GM19397 (cell line): ENCODE measurements around the gene PTPRN2.
"Not testable (repeated sequence)": the region's sequence is repeated elsewhere in the genome, so short reads cannot be mapped to it uniquely, and the experiment has no call there.

Experiments
- ATAC-seq: cut with Tn5 transposase; IDR thresholded peaks from one replicate; pipeline ENCODE4 v1.9.1; 2021; ENCODE audit warnings: mild to moderate bottlenecking, moderate library complexity; ENCODE audit not compliant: unreplicated experiment

PTPRN2 gene

GRCh38 chr7:158273756-158274342, 313.8 kb downstream of the PTPRN2 start:
- not testable (repeated sequence) for ATAC-seq

GRCh38 chr7:158273138-158273651, 314.4 kb downstream of the PTPRN2 start:
- no peak for ATAC-seq

GRCh38 chr7:158272509-158273137, 315.0 kb downstream of the PTPRN2 start:
- ATAC-seq = no peak

- ATAC-seq = no peak
Measured at GRCh38 chr7:158272091-158272490, 315.5 kb downstream of the PTPRN2 start.

GRCh38 chr7:158271646-158272045, 316.0 kb downstream of the PTPRN2 start:
- no peak for ATAC-seq

- ATAC-seq = no peak
Measured at GRCh38 chr7:158270856-158271413, 316.7 kb downstream of the PTPRN2 start.

- no peak for ATAC-seq
Measured at GRCh38 chr7:158270106-158270775, 317.4 kb downstream of the PTPRN2 start.

- no peak for ATAC-seq
Measured at GRCh38 chr7:158268816-158269535, 318.6 kb downstream of the PTPRN2 start.

GRCh38 chr7:158267742-158268435, 319.7 kb downstream of the PTPRN2 start:
- ATAC-seq = no peak

- no peak for ATAC-seq
Measured at GRCh38 chr7:158266817-158267741, 320.5 kb downstream of the PTPRN2 start.

- ATAC-seq = no peak
Measured at GRCh38 chr7:158266426-158266816, 321.2 kb downstream of the PTPRN2 start.

- no peak for ATAC-seq
Measured at GRCh38 chr7:158265743-158266080, 321.9 kb downstream of the PTPRN2 start.

GRCh38 chr7:158264881-158265742, 322.5 kb downstream of the PTPRN2 start:
- no peak for ATAC-seq

- ATAC-seq = no peak
Measured at GRCh38 chr7:158263964-158264748, 323.5 kb downstream of the PTPRN2 start.

- no peak for ATAC-seq
Measured at GRCh38 chr7:158263110-158263963, 324.3 kb downstream of the PTPRN2 start.

- no peak for ATAC-seq
Measured at GRCh38 chr7:158262284-158263109, 325.1 kb downstream of the PTPRN2 start.
